Lower leg skin (tissue), 4 donors: ENCODE results near the gene ARL6IP5. TPM values are rescaled to one million over a fixed set of nuclear protein-coding genes. Genes with fewer than 3 reads are reported as not detected.

ENCODE experiments used
- DNase-seq, 2 donors: peaks; one replicate each; pipeline ENCODE4 v3.0.0-alpha.2; 2019; ENCODE audit warnings: low spot score in 2 of 2
- H3K4me3 ChIP-seq: fragments of 200-600 bp; sonication (generic); 2 replicates; pipeline ENCODE4 v1.5.1; 2017; ENCODE audit warnings: mild to moderate bottlenecking, low read depth; ENCODE audit not compliant: poor library complexity, severe bottlenecking
- POLR2A ChIP-seq, 2 donors: fragments of 450-650 bp; IDR thresholded peaks; one replicate each; pipeline ENCODE4 v1.6.1; 2016 to 2017; ENCODE audit warnings: antibody characterized with exemption in 2 of 2, mild to moderate bottlenecking in 1 of 2, moderate library complexity in 1 of 2
- WGBS, 2 donors: methylation state at CpG; one replicate each; pipeline ENCODE4 v1.1.5; 2018; 5-methylcytosine and 5-hydroxymethylcytosine counted together
- intact Hi-C: fragments of 100-400 bp; cut with DNase I; formaldehyde crosslinking; loops from one replicate; pipeline ENCODE4 v1.15.0; 2023; ENCODE audit warnings: low total_unique reads
- total RNA-seq, 4 donors: library from RNA; depleted of rRNA; stranded (reverse); fragments of >200 nt; gene quantifications; one replicate each; pipeline ENCODE4 v1.1.0, GENCODE V29; 2016
- TF ChIP-seq, protein P1 (sequence below), 3 donors: fragments of 450-650 bp; IDR thresholded peaks; one replicate each; pipeline ENCODE4 v1.5.1; 2016; ENCODE audit warnings: antibody characterized with exemption in 3 of 3, mild to moderate bottlenecking in 3 of 3, moderate library complexity in 2 of 3

ARL6IP5 gene
- total RNA-seq, 4 donors from 2014 or later = 28.1 to 75.9 (median 54.1) TPM

DNA sequence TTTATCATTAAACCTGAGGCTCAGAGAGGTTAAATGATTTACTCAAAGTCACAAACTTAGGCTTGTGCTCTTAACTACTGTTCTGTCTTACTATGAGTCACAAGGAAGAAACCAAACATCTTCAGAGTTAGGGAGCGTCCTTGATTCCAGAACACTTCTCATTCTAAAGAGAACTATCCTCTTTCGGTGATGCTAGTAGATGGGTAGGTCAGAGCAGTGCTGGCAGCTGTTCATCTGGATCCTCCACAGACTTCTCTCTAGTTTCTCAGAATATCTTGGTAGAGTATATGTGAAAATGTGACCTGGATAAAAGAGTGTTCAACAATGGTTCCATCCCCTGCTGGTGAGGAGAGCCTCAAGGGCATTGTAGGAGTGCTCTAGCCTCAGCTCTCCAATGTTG lies 3.3 kb downstream of the ARL6IP5 start:
- no peak overlapping the region for H3K4me3 ChIP-seq
- 16 to 21% methylated on average over 2 of the region's 2 CpGs for WGBS, 2 donors
- TF ChIP-seq, protein P1, sequence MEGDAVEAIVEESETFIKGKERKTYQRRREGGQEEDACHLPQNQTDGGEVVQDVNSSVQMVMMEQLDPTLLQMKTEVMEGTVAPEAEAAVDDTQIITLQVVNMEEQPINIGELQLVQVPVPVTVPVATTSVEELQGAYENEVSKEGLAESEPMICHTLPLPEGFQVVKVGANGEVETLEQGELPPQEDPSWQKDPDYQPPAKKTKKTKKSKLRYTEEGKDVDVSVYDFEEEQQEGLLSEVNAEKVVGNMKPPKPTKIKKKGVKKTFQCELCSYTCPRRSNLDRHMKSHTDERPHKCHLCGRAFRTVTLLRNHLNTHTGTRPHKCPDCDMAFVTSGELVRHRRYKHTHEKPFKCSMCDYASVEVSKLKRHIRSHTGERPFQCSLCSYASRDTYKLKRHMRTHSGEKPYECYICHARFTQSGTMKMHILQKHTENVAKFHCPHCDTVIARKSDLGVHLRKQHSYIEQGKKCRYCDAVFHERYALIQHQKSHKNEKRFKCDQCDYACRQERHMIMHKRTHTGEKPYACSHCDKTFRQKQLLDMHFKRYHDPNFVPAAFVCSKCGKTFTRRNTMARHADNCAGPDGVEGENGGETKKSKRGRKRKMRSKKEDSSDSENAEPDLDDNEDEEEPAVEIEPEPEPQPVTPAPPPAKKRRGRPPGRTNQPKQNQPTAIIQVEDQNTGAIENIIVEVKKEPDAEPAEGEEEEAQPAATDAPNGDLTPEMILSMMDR (IDR thresholded peaks at IDR 0.05) = no peak
- no peak for TF ChIP-seq POLR2A (IDR thresholded peaks at IDR 0.05)
- no peak for DNase-seq
- intact Hi-C loops = no loop called here

DNA sequence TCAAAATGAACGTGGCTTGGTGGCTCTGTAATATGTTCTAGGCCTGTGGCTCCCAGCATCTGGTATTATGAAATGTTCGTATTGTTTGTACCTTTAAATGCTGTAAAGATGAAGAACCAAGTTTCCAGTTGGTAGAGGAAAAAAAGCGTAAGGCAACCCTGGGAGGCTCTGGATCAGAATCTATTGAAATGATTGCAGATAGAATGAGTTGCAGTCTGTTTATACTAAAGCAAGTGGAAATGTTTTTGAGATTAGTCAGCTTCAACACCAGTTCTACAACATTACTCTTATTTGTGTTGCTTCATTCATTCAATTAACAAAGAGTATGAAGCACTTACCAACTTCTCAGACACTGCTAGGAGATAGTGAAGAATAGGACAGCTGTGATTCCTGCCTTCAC lies 5.3 kb downstream of the ARL6IP5 start:
- H3K4me3 ChIP-seq = no peak overlapping the region
- no peak for TF ChIP-seq POLR2A (IDR thresholded peaks at IDR 0.05)
- TF ChIP-seq, protein P1 (IDR thresholded peaks at IDR 0.05) = no peak
- DNase-seq = no peak
- WGBS, 2 donors = 22 to 30% methylated on average over 3 of the region's 3 CpGs
- intact Hi-C loops = no loop called here

DNA sequence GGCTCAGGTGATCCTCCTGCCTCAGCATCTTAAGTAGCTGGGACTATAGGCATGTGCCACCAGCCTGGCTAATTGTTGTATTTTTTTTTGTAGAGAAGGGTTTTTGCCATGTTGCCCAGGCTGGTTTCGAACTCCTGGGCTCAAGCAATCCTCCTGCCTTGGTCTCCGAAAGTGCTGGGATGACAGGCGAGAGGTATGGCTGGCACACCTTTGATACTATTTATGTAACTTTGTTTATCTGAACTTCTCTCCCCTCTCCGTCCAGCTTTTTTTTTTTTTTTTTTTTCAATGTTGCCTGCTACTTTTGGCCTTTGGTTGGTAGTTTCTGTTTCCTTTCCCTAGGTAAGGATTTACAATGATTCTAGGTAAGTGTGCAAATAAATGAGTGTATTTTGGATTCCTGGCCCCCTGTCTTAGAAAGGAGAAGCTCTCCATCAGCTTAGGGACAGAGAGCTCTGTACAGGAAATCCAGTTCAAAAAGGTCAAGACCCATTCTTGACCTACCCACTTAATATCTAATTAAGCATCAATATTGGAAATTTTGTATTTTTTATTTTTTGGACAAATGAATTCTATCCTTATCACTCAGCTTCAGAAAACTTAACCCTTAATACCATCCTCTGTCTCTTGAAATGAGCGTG lies 6.8 kb downstream of the ARL6IP5 start:
- no peak for DNase-seq
- WGBS, 2 donors = 56 to 60% methylated on average over 5 of the region's 5 CpGs
- intact Hi-C loops = no loop called here
- H3K4me3 ChIP-seq = no peak overlapping the region
- no peak for TF ChIP-seq POLR2A (IDR thresholded peaks at IDR 0.05)
- TF ChIP-seq, protein P1 (IDR thresholded peaks at IDR 0.05) = no peak

DNA sequence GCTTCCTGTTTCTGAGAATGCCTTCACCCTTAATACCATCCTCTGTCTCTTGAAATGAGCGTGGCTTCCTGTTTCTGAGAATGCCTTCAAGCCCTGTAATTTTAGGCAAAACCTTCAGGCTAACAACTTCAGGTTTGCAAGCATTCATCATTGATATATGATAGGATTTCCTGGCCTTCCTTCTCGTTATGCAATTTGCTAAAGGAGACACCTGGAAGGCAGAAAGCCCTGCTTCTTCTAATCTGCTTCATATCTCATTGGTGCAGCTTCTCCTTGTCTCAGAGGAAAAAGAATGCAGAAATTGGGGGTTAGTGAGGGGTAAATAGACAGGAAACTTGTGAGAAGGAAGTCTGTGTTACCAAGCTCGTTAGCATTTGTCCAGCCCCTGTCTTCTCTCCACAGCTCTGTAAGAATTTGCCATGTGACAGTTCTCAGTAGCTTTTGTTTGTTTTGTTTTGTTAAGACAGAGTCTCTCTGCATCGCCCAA lies 7.3 kb downstream of the ARL6IP5 start:
- H3K4me3 ChIP-seq = no peak overlapping the region
- intact Hi-C loops = no loop called here
- no peak for TF ChIP-seq POLR2A (IDR thresholded peaks at IDR 0.05)
- TF ChIP-seq, protein P1 (IDR thresholded peaks at IDR 0.05) = no peak
- 20 to 31% methylated on average over 4 of the region's 4 CpGs for WGBS, 2 donors
- DNase-seq = no peak

DNA sequence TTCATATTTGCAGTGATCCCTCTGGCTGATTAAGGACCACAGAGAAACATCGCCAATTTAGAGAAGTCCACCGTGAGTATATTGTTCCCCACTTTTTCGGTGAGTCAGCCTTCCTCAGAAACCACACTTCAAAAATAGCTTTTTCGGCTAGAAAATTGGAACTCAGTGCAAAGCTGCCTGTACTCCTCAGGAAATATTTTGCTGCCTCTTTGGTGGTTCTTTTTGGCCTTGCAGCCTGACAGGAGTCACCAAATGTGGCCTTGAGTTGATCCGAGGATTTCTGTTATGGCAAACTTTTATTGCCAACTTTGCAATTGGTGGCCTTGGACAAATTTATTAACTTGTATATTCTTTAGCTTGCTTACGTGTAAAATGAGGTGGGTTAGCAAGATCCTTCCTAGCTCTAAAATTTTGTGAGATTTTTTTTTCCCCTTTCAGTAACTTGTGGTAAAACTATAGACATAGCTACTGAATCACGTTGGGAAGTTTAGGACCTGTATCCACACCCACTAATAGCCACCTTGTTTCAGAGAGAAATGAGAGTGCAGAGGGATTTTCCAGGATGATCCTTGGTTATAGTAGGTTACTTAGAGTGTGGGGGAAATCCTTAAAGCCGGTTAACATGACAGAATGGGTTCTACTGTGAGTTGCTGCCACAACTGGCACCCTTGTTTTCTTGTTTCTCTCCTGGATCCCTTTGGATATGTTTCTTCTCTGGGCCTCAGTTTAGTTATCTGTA lies 9.9 kb downstream of the ARL6IP5 start:
- TF ChIP-seq, protein P1 (IDR thresholded peaks at IDR 0.05) = no peak
- no peak for TF ChIP-seq POLR2A (IDR thresholded peaks at IDR 0.05)
- DNase-seq = no peak
- intact Hi-C loops = no loop called here
- H3K4me3 ChIP-seq = no peak overlapping the region
- WGBS, 2 donors = 41 to 44% methylated on average over 8 of the region's 8 CpGs
